Calu3 (cell line): Measurements from ENCODE around the gene IER2. TPM values are rescaled to one million over a fixed set of nuclear protein-coding genes. Genes with fewer than 3 reads are reported as not detected.

Experiments used
- BruUV-seq: library from RNA; stranded (reverse); fragments of 400-500 nt; replicated peaks from 2 replicates; lab custom pipeline; 2021; lab: Mats Ljungman, UMichigan
- CTCF ChIA-PET: fragments of 300-600 bp; sonication (Branson Sonifier 250); formaldehyde crosslinking; loops from one replicate; lab custom pipeline; 2022; ENCODE audit warnings: antibody characterized with exemption; lab: Charles Lee
- DNase-seq: peaks from one replicate; pipeline ENCODE4 v3.0.0; 2022
- H3K27ac Mint-ChIP-seq: one replicate; pipeline ENCODE4 v1.8.0; 2022; ENCODE audit warnings: mixed read lengths; ENCODE audit not compliant: unreplicated experiment
- H3K27me3 Mint-ChIP-seq: one replicate; pipeline ENCODE4 v1.8.0; 2022; ENCODE audit warnings: mixed read lengths; ENCODE audit not compliant: unreplicated experiment
- H3K36me3 Mint-ChIP-seq: one replicate; pipeline ENCODE4 v1.8.0; 2022; ENCODE audit warnings: mild to moderate bottlenecking, moderate library complexity, mixed read lengths; ENCODE audit not compliant: insufficient read depth, unreplicated experiment
- H3K4me1 Mint-ChIP-seq: one replicate; pipeline ENCODE4 v1.8.0; 2022; ENCODE audit warnings: mild to moderate bottlenecking, low read depth, mixed read lengths; ENCODE audit not compliant: unreplicated experiment
- H3K4me3 Mint-ChIP-seq: one replicate; pipeline ENCODE4 v1.8.0; 2022; ENCODE audit warnings: mild to moderate bottlenecking, low read depth, moderate library complexity, mixed read lengths; ENCODE audit not compliant: unreplicated experiment
- H3K9me3 Mint-ChIP-seq: one replicate; pipeline ENCODE4 v1.8.0; 2022; ENCODE audit warnings: low read depth, mixed read lengths; ENCODE audit not compliant: unreplicated experiment
- CTCF ChIP-seq: fragments of 200-600 bp; IDR thresholded peaks from one replicate; pipeline ENCODE4 v1.8.0; 2022; ENCODE audit warnings: antibody characterized with exemption; ENCODE audit not compliant: unreplicated experiment
- intact Hi-C: fragments of 100-400 bp; cut with micrococcal nuclease; formaldehyde crosslinking; loops from one replicate; pipeline ENCODE4 v1.10.0; 2022; ENCODE audit not compliant: unreplicated experiment
- total RNA-seq: library from RNA; stranded (reverse); gene quantifications from 2 replicates; pipeline ENCODE4 v1.2.3, GENCODE V29; 2022

The IER2 gene
- total RNA-seq, 1 experiment from 2014 or later = 96.3 TPM

- intact Hi-C loops = no loop called here
- no peak for TF ChIP-seq CTCF
- H3K4me1 Mint-ChIP-seq = peaks cover 5% of the 10 kb centered on the region
- H3K36me3 Mint-ChIP-seq = peaks cover 20% of the 10 kb centered on the region
- no peak for DNase-seq
- CTCF ChIA-PET = no interaction called here
- H3K9me3 Mint-ChIP-seq = no peaks in the 10 kb centered on the region
- no peaks in the 10 kb centered on the region for H3K27me3 Mint-ChIP-seq
- no TSS peak for BruUV-seq
- no peak overlapping the region for H3K27ac Mint-ChIP-seq
- no peak overlapping the region for H3K4me3 Mint-ChIP-seq
Observed at GRCh38 chr19:13132471-13133180, 17.6 kb upstream of the IER2 start.

- H3K36me3 Mint-ChIP-seq = peaks cover 17% of the 10 kb centered on the region
- no peaks in the 10 kb centered on the region for H3K4me1 Mint-ChIP-seq
- no peaks in the 10 kb centered on the region for H3K27me3 Mint-ChIP-seq
- DNase-seq = no peak
- no TSS peak for BruUV-seq
- no peaks in the 10 kb centered on the region for H3K9me3 Mint-ChIP-seq
- no peak overlapping the region for H3K27ac Mint-ChIP-seq
- TF ChIP-seq CTCF = no peak
- intact Hi-C loops = no loop called here
- H3K4me3 Mint-ChIP-seq = no peak overlapping the region
- CTCF ChIA-PET = no interaction called here
Observed at GRCh38 chr19:13133241-13133870, 16.9 kb upstream of the IER2 start.

GRCh38 chr19:13134626-13135025, 15.6 kb upstream of the IER2 start:
- no peak for DNase-seq
- CTCF ChIA-PET = interaction anchor here (0.7 kb wide), 1 partner anchor 167 kb away, joined by 3 read pairs; no protein-coding TSS in a partner anchor

More at GRCh38 chr19:13134626-13135025, 15.6 kb upstream of the IER2 start:
- no peaks in the 10 kb centered on the region for H3K27me3 Mint-ChIP-seq
- no peak overlapping the region for H3K4me3 Mint-ChIP-seq
- no peaks in the 10 kb centered on the region for H3K9me3 Mint-ChIP-seq
- no peaks in the 10 kb centered on the region for H3K4me1 Mint-ChIP-seq
- BruUV-seq = no TSS peak
- no peak overlapping the region for H3K27ac Mint-ChIP-seq
- intact Hi-C loops = no loop called here
- TF ChIP-seq CTCF = no peak
- H3K36me3 Mint-ChIP-seq = peaks cover 17% of the 10 kb centered on the region
